DND-41 (cell line): Measurements from ENCODE around the gene PRDM8.

ENCODE experiments used
- CTCF ChIP-seq: IDR thresholded peaks from 2 replicates; pipeline ENCODE4 v1.5.1; 2012; ENCODE audit warnings: borderline replicate concordance, low read length, moderate library complexity, mild to moderate bottlenecking; ENCODE audit not compliant: poor library complexity, severe bottlenecking; ENCODE audit errors: extremely low read depth
- EZH2 ChIP-seq: IDR thresholded peaks from 3 replicates; pipeline ENCODE4 v1.6.1; 2012; ENCODE audit warnings: borderline replicate concordance, low read depth, mild to moderate bottlenecking, moderate library complexity, low read length, inconsistent platforms; ENCODE audit not compliant: severe bottlenecking

- no peak for TF ChIP-seq CTCF
- TF ChIP-seq EZH2: no peak
Measured at GRCh38 chr4:80216100-80216761, 18.9 kb downstream of the PRDM8 start.
